Urinary bladder (tissue), 4 donors: ENCODE results near the gene STAG1. TPM values are rescaled to one million over a fixed set of nuclear protein-coding genes. Genes with fewer than 3 reads are reported as not detected.
"Not testable (repeated sequence)": the region's sequence is repeated elsewhere in the genome, so short reads cannot be mapped to it uniquely, and the experiment has no call there.

Source experiments
- DNase-seq: peaks from one replicate; pipeline ENCODE4 v3.0.0-alpha.2; 2015; ENCODE audit errors: extremely low spot score
- H3K27ac ChIP-seq: one replicate; pipeline ENCODE4 v1.5.1; 2013; ENCODE audit warnings: low read depth, mild to moderate bottlenecking, moderate library complexity
- H3K36me3 ChIP-seq: one replicate; pipeline ENCODE4 v1.6.1; 2013; ENCODE audit warnings: mild to moderate bottlenecking, moderate library complexity; ENCODE audit not compliant: insufficient read depth
- H3K4me1 ChIP-seq: one replicate; pipeline ENCODE4 v1.6.1; 2013; ENCODE audit warnings: mild to moderate bottlenecking, moderate library complexity; ENCODE audit not compliant: insufficient read depth
- H3K4me3 ChIP-seq: one replicate; pipeline ENCODE4 v1.5.1; 2013; ENCODE audit warnings: low read depth, low read length
- WGBS: extraction: QIAGEN DNeasy Blood & Tissue Kit; methylation state at CpG from one replicate; pipeline ENCODE4 v1.1.7; 2013; 5-methylcytosine and 5-hydroxymethylcytosine counted together
- polyA plus RNA-seq: library from polyadenylated mRNA; stranded (reverse); fragments of 200-250 nt; gene quantifications from one replicate; pipeline ENCODE4 v1.2.3, GENCODE V29; 2013
- total RNA-seq: library from RNA; depleted of rRNA; stranded (reverse); fragments of >200 nt; gene quantifications from one replicate; pipeline ENCODE4 v1.2.3, GENCODE V29; 2014
- donor health status: healthy with polysubstance abuse.
- donor health status: healthy.

STAG1 gene
- total and polyA plus RNA-seq, 2 donors = 19.3 to 130 TPM

- DNase-seq = no peak
- H3K4me1 ChIP-seq = no peaks in the 10 kb centered on the region
- H3K4me3 ChIP-seq = no peak overlapping the region
- 95% methylated on average over 1 of the region's 1 CpG for WGBS
- peaks cover 2% of the 10 kb centered on the region for H3K36me3 ChIP-seq
- no peak overlapping the region for H3K27ac ChIP-seq
Observed at GRCh38 chr3:136639069-136639468, 113.1 kb downstream of the STAG1 start.

DNA sequence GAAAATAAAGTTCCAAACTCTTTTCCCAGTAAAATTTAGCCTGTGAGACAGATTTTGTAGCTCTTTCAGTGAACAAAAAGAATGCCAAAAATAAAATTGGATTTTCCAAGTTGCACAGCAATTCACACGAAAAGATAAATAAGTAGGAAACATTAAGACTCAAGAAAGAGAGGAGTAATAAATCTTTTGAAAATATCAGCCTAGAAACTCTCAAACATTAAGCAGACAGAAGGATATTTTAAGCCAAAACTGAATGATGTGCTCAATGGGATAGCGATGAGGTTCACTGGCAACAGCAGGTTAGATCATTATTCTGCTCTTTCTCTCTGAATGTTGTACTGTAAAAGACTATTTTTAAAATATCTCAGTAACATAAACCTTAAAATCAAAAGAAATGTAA lies 115.0 kb downstream of the STAG1 start:
- no peak overlapping the region for H3K4me3 ChIP-seq
- H3K27ac ChIP-seq = no peak overlapping the region
- no peaks in the 10 kb centered on the region for H3K4me1 ChIP-seq
- H3K36me3 ChIP-seq = peaks cover 2% of the 10 kb centered on the region
- no peak for DNase-seq
- 47% methylated on average over 2 of the region's 2 CpGs for WGBS

DNA sequence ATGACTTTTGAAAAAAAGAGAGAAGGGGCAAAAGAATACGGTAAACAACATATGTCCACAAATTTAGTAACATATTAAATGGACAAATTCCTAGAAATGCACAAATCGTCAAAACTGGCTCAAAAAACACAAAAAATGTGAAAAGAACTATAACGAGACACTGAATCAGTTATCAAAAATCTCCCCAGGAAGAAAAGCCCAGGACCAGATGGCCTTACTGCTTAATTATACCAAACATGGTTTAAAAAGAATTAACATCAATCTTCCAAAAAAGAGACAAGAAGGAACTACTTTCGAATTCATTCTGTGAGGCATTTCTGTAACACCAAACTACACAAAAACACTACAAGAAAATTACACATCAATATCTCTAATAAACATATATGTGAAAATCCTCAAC lies 117.4 kb downstream of the STAG1 start:
- H3K4me3 ChIP-seq = no peak overlapping the region
- no peak overlapping the region for H3K27ac ChIP-seq
- 93% methylated on average over 4 of the region's 4 CpGs for WGBS
- DNase-seq = no peak
- peaks cover 2% of the 10 kb centered on the region for H3K36me3 ChIP-seq
- H3K4me1 ChIP-seq = no peaks in the 10 kb centered on the region

GRCh38 chr3:136632625-136633081 lies 119.5 kb downstream of the STAG1 start:
- no peak for DNase-seq
- H3K4me1 ChIP-seq = no peaks in the 10 kb centered on the region
- peaks cover 2% of the 10 kb centered on the region for H3K36me3 ChIP-seq
- 88% methylated on average over 5 of the region's 5 CpGs for WGBS
- no peak overlapping the region for H3K4me3 ChIP-seq
- no peak overlapping the region for H3K27ac ChIP-seq

GRCh38 chr3:136631424-136631823 lies 120.8 kb downstream of the STAG1 start:
- peaks cover 2% of the 10 kb centered on the region for H3K36me3 ChIP-seq
- no peaks in the 10 kb centered on the region for H3K4me1 ChIP-seq
- 82% methylated on average over 5 of the region's 5 CpGs for WGBS
- no peak overlapping the region for H3K27ac ChIP-seq
- H3K4me3 ChIP-seq = no peak overlapping the region
- DNase-seq = no peak

- DNase-seq = no peak
- WGBS = 23% methylated on average over 1 of the region's 1 CpG
- Histone ChIP-seq H3K27ac (no peak overlapping the region), H3K36me3 (no peaks in the 10 kb centered on the region), H3K4me3 (no peak overlapping the region), H3K4me1 (no peaks in the 10 kb centered on the region)
Observed at GRCh38 chr3:136630915-136631314, 121.3 kb downstream of the STAG1 start.

GRCh38 chr3:136626493-136626892 lies 125.7 kb downstream of the STAG1 start:
- Histone ChIP-seq H3K36me3 (no peaks in the 10 kb centered on the region), H3K4me1 (no peaks in the 10 kb centered on the region), H3K27ac (no peak overlapping the region), H3K4me3 (no peak overlapping the region)
- 69% methylated on average over 3 of the region's 3 CpGs for WGBS
- no peak for DNase-seq

- WGBS = 93% methylated on average over 4 of the region's 4 CpGs
Observed at GRCh38 chr3:136624894-136625815, 127.0 kb downstream of the STAG1 start.

GRCh38 chr3:136624371-136624770 lies 127.8 kb downstream of the STAG1 start:
- 92% methylated on average over 3 of the region's 3 CpGs for WGBS
- no peak for DNase-seq
- Histone ChIP-seq H3K4me3 (no peak overlapping the region), H3K4me1 (no peaks in the 10 kb centered on the region), H3K27ac (no peak overlapping the region), H3K36me3 (no peaks in the 10 kb centered on the region)

More at GRCh38 chr3:136624894-136625815, 127.0 kb downstream of the STAG1 start:
- no peaks in the 10 kb centered on the region for H3K36me3 ChIP-seq
- no peak overlapping the region for H3K4me3 ChIP-seq
- H3K4me1 ChIP-seq = no peaks in the 10 kb centered on the region
- no peak overlapping the region for H3K27ac ChIP-seq
- no peak for DNase-seq

DNA sequence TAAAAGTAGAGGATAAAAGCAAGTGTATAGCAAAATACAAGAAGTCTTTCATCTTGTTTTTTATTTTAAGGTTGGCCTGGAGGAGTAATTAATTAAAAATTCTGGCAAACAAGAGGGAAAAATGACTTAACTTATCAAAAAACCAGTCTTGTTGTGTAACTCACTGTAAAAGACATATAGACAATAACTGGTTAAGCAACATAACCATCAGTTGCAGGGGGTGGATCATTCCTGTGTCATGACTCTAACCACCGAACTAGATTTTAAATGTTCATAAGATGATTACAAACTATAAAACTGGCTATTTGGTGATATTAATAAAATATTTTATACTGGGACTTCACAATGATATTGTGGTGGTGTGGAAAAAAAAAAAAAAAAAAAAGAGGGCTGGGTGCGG lies 130.6 kb downstream of the STAG1 start:
- no peak overlapping the region for H3K27ac ChIP-seq
- 60% methylated on average over 2 of the region's 2 CpGs for WGBS
- no peak overlapping the region for H3K4me3 ChIP-seq
- no peaks in the 10 kb centered on the region for H3K4me1 ChIP-seq
- H3K36me3 ChIP-seq = no peaks in the 10 kb centered on the region
- no peak for DNase-seq

DNA sequence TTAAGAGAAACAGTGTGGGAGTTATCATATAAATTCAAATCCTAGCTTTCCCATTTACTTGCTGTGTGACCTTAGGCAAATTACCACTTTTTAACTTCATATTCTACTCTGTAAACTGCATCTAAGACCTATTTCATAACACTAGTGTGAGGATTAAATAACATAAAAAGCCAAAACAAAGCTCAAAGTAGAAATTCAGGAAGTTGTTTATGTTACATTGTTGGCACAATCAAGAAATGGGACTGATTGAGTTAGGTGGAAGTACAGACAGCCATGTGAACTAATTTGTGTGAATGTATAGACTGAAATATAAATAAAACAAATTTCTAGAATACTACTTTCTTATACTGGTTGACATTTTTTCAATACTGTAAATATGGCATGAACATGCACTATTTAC lies 131.7 kb downstream of the STAG1 start:
- no peak overlapping the region for H3K4me3 ChIP-seq
- no peaks in the 10 kb centered on the region for H3K36me3 ChIP-seq
- no peak overlapping the region for H3K27ac ChIP-seq
- H3K4me1 ChIP-seq = no peaks in the 10 kb centered on the region
- DNase-seq = no peak

GRCh38 chr3:136617969-136618525 lies 134.1 kb downstream of the STAG1 start:
- not testable (repeated sequence) for H3K4me3 ChIP-seq, DNase-seq, H3K36me3 ChIP-seq, H3K4me1 ChIP-seq, H3K27ac ChIP-seq
- 98% methylated on average over 6 of the region's 6 CpGs for WGBS

GRCh38 chr3:136617198-136617597 lies 135.0 kb downstream of the STAG1 start:
- Histone ChIP-seq H3K36me3 (no peaks in the 10 kb centered on the region), H3K4me1 (no peaks in the 10 kb centered on the region), H3K4me3 (no peak overlapping the region), H3K27ac (no peak overlapping the region)
- no peak for DNase-seq

GRCh38 chr3:136612512-136612911 lies 139.7 kb downstream of the STAG1 start:
- no peaks in the 10 kb centered on the region for H3K4me1 ChIP-seq
- no peaks in the 10 kb centered on the region for H3K36me3 ChIP-seq
- WGBS = 91% methylated on average over 2 of the region's 2 CpGs
- H3K27ac ChIP-seq = no peak overlapping the region
- H3K4me3 ChIP-seq = no peak overlapping the region
- no peak for DNase-seq
